Embryonic facial prominence (tissue), 1 donor: ENCODE results near the gene RDH5.

Source experiments
- DNase-seq: peaks from one replicate; pipeline ENCODE4 v3.0.0-alpha.2; 2016; ENCODE audit errors: extremely low spot score

RDH5 gene

GRCh38 chr12:55720071-55720564 is at the start of gene RDH5:
RDH5 (plus strand) TSS chr12:55720393; CDS start chr12:55721185, 792 bp downstream.
- no peak for DNase-seq

GRCh38 chr12:55671746-55672145 is 48.4 kb upstream of the RDH5 start:
- no peak for DNase-seq

DNA sequence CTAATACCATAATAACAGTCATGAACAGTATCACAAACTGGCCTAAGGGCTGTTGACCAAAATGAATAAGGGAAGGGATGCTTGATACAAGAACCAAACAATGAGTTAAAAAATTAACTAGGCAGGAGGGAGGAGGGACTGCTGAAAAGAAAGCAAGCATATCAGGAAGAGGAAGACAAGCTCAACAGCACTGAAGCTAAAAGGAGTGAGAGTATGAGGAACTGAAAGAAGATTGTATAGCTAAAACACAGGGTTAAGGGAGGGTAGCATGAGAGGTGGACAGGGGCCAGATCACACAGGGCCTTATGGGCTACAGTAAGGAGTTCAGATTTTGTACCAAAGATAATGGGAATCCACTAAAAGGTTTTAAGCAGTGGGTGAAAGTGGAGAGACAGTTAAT is 46.6 kb upstream of the RDH5 start:
- DNase-seq = no peak

GRCh38 chr12:55675666-55676065 is 44.5 kb upstream of the RDH5 start:
- no peak for DNase-seq

DNA sequence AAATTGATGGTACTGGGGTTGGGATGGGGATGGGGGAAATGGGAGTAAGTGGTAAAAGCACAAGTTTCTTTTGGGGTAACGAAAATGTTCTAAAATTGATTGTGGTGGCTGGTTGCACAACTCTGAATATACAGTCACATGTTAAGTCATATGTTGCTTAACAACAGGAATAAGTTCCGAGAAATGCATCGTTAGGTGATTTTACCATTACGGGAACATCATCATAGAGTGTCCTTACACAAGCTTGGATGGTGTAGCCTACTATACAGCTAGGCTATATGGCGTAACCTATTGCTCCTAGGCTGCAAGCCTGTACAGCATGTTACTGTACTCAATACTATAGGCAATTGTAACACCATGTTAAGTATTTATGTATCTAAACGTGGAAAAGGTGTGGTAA is 43.5 kb upstream of the RDH5 start:
- no peak for DNase-seq

DNA sequence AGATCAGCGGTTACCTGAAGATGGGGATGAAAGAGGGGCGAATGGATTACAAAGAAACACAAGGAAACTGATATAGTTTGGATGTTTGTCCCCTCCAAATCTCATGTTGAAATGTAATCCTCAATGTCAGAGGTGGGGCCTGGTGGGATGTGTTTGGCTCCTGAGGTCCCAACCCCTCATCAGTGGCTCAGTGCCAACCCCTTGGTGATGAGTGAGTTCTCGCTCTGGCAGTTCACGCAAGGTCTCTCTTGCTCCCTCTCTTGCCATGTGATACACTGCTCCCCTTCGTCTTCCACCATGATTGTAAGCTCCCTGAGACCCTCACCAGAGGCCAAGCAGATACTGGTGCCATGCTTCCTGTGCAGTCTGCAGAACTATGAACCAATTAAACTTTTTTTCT is 40.5 kb upstream of the RDH5 start:
- DNase-seq = no peak

- DNase-seq = no peak
These were observed 38.8 kb upstream of the RDH5 start for GRCh38 chr12:55681142-55682077.

- no peak for DNase-seq
These were observed 38.0 kb upstream of the RDH5 start for GRCh38 chr12:55682087-55682796.

DNA sequence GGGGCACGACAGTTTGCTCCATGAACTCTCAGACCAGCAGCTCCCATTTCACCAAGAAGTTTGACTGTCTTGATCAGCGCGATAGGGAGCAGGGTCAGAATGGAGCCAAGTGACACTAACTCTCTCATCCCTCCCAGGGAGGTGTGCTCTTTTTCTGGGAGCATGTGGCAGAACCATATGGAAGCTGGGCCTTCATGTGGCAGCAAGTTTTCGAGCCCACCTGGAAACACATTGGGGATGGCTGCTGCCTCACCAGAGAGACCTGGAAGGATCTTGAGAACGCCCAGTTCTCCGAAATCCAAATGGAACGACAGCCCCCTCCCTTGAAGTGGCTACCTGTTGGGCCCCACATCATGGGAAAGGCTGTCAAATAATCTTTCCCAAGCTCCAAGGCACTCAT is 36.5 kb upstream of the RDH5 start:
- DNase-seq = no peak

DNA sequence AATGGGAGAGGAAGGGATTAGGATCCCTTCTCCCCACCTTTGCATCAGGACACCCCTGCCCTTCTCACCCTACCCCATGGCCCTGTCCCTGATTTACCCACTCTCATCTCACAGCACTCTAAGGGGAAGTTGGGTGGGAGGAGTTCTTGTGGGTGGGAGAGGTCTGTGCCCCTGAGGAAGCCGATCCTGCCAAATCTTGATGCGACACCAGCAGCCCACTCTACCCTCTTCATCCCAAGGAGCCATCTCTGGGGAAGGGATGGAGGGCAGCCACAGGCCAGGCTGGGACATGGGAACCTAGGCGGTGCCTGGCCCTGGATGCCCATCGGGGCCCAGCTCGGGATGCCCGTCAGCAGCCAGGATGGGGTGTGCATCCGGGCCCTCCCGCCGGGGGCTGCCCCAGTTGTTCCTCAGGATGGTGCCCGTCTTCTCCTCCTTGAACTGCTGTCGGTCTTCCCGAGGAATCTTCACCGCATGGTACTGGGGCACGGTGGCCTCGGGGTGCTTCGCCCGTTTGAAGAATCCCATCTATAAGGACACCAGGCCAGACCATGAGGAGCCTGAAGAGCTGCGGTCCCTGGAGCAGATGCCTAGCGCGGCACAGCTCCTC is 35.3 kb upstream of the RDH5 start:
- DNase-seq = no peak

GRCh38 chr12:55685671-55686070 is 34.5 kb upstream of the RDH5 start:
- DNase-seq = no peak

- no peak for DNase-seq
These were observed 33.7 kb upstream of the RDH5 start for GRCh38 chr12:55686366-55687010.

GRCh38 chr12:55687746-55688145 is 32.4 kb upstream of the RDH5 start:
- no peak for DNase-seq

DNA sequence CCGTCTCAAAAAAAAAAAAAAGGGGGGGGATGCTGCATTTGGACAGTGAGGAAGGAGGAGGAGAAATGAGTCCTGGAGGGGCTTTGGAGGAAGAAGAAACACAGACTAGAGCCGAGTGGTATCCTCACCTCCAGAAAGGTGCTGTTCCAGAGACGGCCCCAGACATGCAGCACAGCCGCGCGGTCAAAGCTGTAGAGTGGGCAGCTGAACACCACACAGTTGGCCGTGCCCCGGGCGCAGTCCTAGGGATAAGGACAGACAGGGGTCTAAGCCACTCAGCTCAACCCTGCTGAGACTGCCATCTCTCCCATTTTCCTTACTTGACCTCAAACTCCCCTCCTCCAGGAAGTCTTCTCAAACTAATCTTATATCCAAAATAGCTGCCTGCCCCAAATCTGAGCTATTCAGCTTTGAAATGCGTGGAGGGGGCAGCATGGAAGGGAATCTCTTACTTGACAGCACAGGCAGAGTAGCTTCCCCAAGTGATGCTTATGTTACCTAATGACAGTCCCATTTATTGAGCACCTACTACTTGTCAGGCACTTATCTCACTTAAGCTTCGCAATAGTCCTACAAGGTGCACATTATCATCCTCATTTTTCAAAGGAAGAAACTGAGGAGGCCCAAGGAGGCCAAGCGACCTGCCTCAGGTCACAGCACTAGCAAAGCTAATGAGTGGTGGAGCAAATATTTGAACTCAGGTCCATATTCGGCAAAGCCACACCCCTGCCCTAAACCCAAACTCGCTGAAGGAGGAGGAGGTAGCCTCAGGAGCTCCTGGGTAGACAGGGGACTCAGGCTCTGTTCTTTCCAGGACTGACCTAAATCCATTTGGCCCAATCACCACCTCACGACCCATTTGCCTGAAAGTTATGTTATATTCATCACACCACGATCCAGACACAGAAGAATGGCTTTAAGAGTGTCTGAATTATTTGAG is 31.2 kb upstream of the RDH5 start:
- DNase-seq = no peak

DNA sequence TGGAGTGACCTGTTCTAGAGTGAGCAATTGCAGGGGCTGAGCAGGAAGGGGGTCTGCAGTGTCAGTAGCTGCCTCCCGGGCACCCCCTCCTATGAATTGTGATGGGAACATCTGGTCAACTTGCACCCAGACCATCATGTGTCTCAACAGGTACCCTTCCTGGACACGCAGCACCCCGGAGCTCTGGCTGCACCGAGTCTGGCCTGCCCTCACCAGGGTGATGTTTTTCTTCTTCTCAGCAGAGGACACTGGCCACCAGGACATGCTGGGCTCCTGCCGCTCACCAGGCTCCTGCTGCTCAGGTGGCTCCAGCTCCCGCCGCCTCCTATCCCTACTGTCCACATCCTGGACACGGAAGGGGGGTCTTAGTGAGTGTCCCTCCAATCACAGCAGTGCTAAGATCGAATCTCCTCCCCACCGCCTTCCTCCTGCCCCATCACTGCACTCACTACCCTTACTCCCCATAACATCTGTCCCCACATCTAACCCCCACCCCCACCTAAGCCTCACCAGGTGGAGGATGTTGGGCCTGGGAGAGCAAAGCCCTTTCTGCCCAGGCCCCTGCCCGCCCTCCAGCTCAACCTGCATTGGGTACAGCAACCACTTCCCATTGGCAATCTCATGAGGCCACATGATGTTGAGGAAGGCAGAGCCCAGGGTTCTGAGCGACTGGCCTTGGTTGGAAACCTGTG is 27.4 kb upstream of the RDH5 start:
- DNase-seq = no peak

GRCh38 chr12:55693323-55694187 is 26.6 kb upstream of the RDH5 start:
- no peak for DNase-seq

DNA sequence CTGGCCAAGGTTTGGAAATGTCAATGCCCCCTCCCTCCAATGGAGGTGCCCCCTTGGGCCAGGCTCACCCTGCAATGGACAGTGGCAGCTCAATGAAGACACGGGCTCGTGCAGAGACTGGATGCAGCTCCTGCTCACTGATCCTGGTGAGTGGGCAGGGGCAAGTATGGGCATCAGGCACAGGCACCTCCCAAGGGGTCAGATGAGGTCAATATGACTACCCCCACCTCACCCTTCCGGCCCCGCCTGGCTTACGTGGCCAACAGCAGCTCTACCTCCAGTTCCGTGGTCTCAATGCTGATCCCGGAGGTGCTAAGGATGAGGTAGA is 26.0 kb upstream of the RDH5 start:
- DNase-seq = no peak

GRCh38 chr12:55694651-55695050 is 25.5 kb upstream of the RDH5 start:
- no peak for DNase-seq

GRCh38 chr12:55695349-55695748 is 24.8 kb upstream of the RDH5 start:
- DNase-seq = no peak
